Keratinocyte (primary cell): ENCODE results near the gene CEP295NL. TPM values are rescaled to one million over a fixed set of nuclear protein-coding genes. Genes with fewer than 3 reads are reported as not detected.

Experiments
- DNase-seq: peaks from one replicate; pipeline ENCODE4 v3.0.0-alpha.2; 2011; ENCODE audit warnings: low read depth, missing footprints, low spot score
- FAIRE-seq: peaks from 2 replicates; lab custom pipeline; 2011; peaks lifted over from hg19 to GRCh38; lab: Jason Lieb, UNC
- H2AFZ ChIP-seq: 2 replicates; pipeline ENCODE4 v1.6.0; 2012; ENCODE audit warnings: low read length, control low read depth, inconsistent platforms; ENCODE audit not compliant: control insufficient read depth
- H3K27ac ChIP-seq: 2 replicates; pipeline ENCODE4 v1.5.1; 2011; ENCODE audit warnings: low read length; ENCODE audit not compliant: control insufficient read depth, insufficient read depth
- H3K27me3 ChIP-seq: 3 replicates; pipeline ENCODE4 v1.6.0; 2011; ENCODE audit warnings: low read length; ENCODE audit not compliant: control insufficient read depth, insufficient read depth; ENCODE audit errors: extremely low read depth
- H3K36me3 ChIP-seq, 2 experiments: 2 replicates in 1 of 2; 3 replicates in 1 of 2; pipeline ENCODE4 v1.5.1; 2011; ENCODE audit warnings: low read length in 2 of 2, mild to moderate bottlenecking in 1 of 2; ENCODE audit not compliant: control insufficient read depth in 2 of 2, insufficient read depth in 2 of 2; ENCODE audit errors: extremely low read depth in 1 of 2
- H3K4me1 ChIP-seq: 3 replicates; pipeline ENCODE4 v1.5.1; 2011; ENCODE audit warnings: low read length; ENCODE audit not compliant: control insufficient read depth, insufficient read depth; ENCODE audit errors: extremely low read depth
- H3K4me2 ChIP-seq: 3 replicates; pipeline ENCODE4 v1.6.0; 2011; ENCODE audit warnings: low read depth, low read length; ENCODE audit not compliant: control insufficient read depth, insufficient read depth; ENCODE audit errors: extremely low read depth
- H3K4me3 ChIP-seq, 3 experiments: fragments of 200-600 bp in 1 of 3; sonication (generic) in 1 of 3; 2 replicates in 2 of 3; 3 replicates in 1 of 3; pipeline ENCODE4 v1.5.1; 2011 to 2016; ENCODE audit warnings: low read length in 3 of 3, mild to moderate bottlenecking in 3 of 3, control low read depth in 2 of 3, inconsistent platforms in 1 of 3, low read depth in 1 of 3, mixed read lengths in 1 of 3, mixed run types in 1 of 3, moderate library complexity in 1 of 3; ENCODE audit not compliant: control insufficient read depth in 2 of 3, insufficient read depth in 2 of 3; ENCODE audit errors: extremely low read depth in 1 of 3
- H3K79me2 ChIP-seq: 2 replicates; pipeline ENCODE4 v1.6.0; 2012; ENCODE audit warnings: low read length; ENCODE audit not compliant: control insufficient read depth, insufficient read depth
- H3K9ac ChIP-seq: 3 replicates; pipeline ENCODE4 v1.6.0; 2011; ENCODE audit warnings: low read length; ENCODE audit not compliant: control insufficient read depth, insufficient read depth; ENCODE audit errors: extremely low read depth
- H3K9me1 ChIP-seq: 3 replicates; pipeline ENCODE4 v1.6.0; 2011; ENCODE audit warnings: low read length; ENCODE audit not compliant: control insufficient read depth, insufficient read depth; ENCODE audit errors: extremely low read depth
- H3K9me3 ChIP-seq: 2 replicates; pipeline ENCODE4 v1.5.1; 2012; ENCODE audit warnings: low read depth, low read length; ENCODE audit not compliant: control insufficient read depth
- H4K20me1 ChIP-seq: 3 replicates; pipeline ENCODE4 v1.6.0; 2011; ENCODE audit warnings: low read length; ENCODE audit not compliant: control insufficient read depth, insufficient read depth; ENCODE audit errors: extremely low read depth
- CTCF ChIP-seq, 3 experiments: IDR thresholded peaks in 1 of 3; conservative IDR thresholded peaks in 1 of 3; optimal IDR thresholded peaks in 1 of 3; 2 replicates in 2 of 3; 3 replicates in 1 of 3; pipeline versions ENCODE3 to v1.5.1; 2011; ENCODE audit warnings: low read length in 3 of 3, mild to moderate bottlenecking in 3 of 3, moderate library complexity in 2 of 3, control low read depth in 1 of 3, inconsistent platforms in 1 of 3; ENCODE audit not compliant: insufficient read depth in 2 of 3; ENCODE audit errors: extremely low read depth in 1 of 3
- EZH2 ChIP-seq: IDR thresholded peaks from one replicate; pipeline ENCODE4 v1.6.1; 2012; ENCODE audit warnings: inconsistent platforms, mild to moderate bottlenecking, low read length, moderate library complexity
- dilution Hi-C: fragments of 300-500 bp; cut with MboI; formaldehyde crosslinking; loops from one replicate; pipeline ENCODE4 v1.7.0; 2020; ENCODE audit warnings: low sequenced_read_pairs; ENCODE audit not compliant: extremely low pct_ligation_motif_present
- polyA plus RNA-seq, 5 experiments: library from polyadenylated mRNA; depleted of rRNA in 3 of 5; stranded (reverse) in 3 of 5; stranded (forward) in 1 of 5; unstranded in 1 of 5; fragments of >200 nt; gene quantifications; 1 replicate in 1 of 5; 2 replicates in 3 of 5; 3 replicates in 1 of 5; pipeline versions ENCODE4 v1.2.1 to v1.2.3, GENCODE V29; 2011 to 2012; ENCODE audit warnings: missing spikeins in 2 of 5, low read depth in 1 of 5, low replicate concordance in 1 of 5

The CEP295NL gene
- polyA plus RNA-seq, 1 donor (not counting 4 experiments of a cell fraction or from before 2014, with no cell fraction given) = not detected

GRCh38 chr17:78940258-78940657 lies 37.3 kb upstream of the CEP295NL start:
- no peak for FAIRE-seq
- dilution Hi-C loops = no loop called here
- Histone ChIP-seq H3K4me3 (no peak overlapping the region), H3K27ac (no peak overlapping the region), H3K9me3 (no peaks in the 10 kb centered on the region), H3K4me1 (no peaks in the 10 kb centered on the region), H3K79me2 (no peaks in the 10 kb centered on the region), H3K27me3 (peaks cover 11% of the 10 kb centered on the region), H3K4me2 (no peak overlapping the region), H3K36me3 (no peaks in the 10 kb centered on the region), H3K9me1 (no peaks in the 10 kb centered on the region), H2AFZ (no peak overlapping the region), H3K9ac (no peak overlapping the region), H4K20me1 (no peaks in the 10 kb centered on the region)
- no peak for DNase-seq
- TF ChIP-seq CTCF (optimal IDR thresholded peaks at IDR 0.05 in 1 of 3, IDR thresholded peaks at IDR 0.05 in 1 of 3, conservative IDR thresholded peaks at IDR 0.05 in 1 of 3; ENCODE audit: extremely low read depth in 1 of 3, insufficient read depth in 2 of 3, low read length in 3 of 3) = no peak
- no peak for TF ChIP-seq EZH2

- Histone ChIP-seq H3K9me1 (no peaks in the 10 kb centered on the region), H3K36me3 (no peaks in the 10 kb centered on the region), H3K4me1 (no peaks in the 10 kb centered on the region), H3K9me3 (no peaks in the 10 kb centered on the region), H4K20me1 (no peaks in the 10 kb centered on the region), H3K4me3 (no peak overlapping the region), H3K27me3 (peaks cover 6% of the 10 kb centered on the region), H3K9ac (no peak overlapping the region), H3K79me2 (no peaks in the 10 kb centered on the region), H3K4me2 (no peak overlapping the region), H3K27ac (no peak overlapping the region), H2AFZ (no peak overlapping the region)
- DNase-seq = no peak
- dilution Hi-C loops = no loop called here
- no peak for FAIRE-seq
- TF ChIP-seq EZH2 (no peak), CTCF (optimal IDR thresholded peaks at IDR 0.05 in 1 of 3, IDR thresholded peaks at IDR 0.05 in 1 of 3, conservative IDR thresholded peaks at IDR 0.05 in 1 of 3; ENCODE audit: extremely low read depth in 1 of 3, insufficient read depth in 2 of 3, low read length in 3 of 3) (no peak)
Measured at GRCh38 chr17:78939615-78940014, 36.6 kb upstream of the CEP295NL start.
